ENCODE results near the gene CDS2.

Gene CDS2

DNA sequence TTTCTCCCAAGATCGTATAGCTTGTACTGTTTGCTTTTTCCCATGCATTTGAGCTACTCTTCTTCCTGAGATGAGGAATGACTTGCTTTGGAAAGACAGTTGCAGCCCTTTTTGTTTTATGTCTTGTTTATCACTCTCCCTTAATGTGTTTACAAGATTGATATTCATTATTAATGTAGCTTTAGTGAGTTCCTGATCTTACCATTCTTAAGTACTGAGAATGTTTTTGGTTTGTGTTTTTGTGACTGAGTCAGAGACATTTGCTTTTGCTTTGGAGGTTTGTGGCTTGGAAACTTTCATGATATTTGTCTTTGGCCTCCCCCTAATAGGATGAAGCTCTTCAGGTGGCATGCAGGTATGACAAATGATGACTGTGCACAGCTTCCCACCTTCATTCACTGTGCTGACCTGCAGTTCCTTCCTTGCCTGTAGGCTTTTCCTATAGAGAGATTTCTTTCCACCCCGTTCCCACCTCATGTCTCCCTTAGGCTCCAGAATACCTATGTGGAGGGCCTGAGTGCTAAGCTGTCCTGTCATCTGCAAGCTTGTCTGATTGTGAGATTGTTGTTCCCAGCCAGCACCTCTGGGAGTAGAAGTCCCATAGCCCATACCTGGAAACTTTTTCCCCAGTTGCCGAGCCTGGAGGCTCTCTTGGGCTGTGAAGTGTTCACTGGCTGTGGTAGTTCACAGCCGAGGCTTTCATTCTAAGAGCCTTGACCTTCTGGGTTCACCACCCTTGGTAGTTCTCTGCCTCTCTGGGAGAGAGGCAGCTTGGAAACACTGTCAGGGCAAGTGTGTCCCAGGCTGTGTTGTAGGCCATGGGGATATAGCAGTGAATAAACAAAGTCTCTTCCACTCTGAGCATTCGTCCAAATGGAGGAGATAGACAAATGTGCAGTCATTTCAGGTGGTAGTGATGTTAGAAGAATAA, 27.1 kb downstream of the CDS2 start:
- TF ChIP-seq, protein P1, sequence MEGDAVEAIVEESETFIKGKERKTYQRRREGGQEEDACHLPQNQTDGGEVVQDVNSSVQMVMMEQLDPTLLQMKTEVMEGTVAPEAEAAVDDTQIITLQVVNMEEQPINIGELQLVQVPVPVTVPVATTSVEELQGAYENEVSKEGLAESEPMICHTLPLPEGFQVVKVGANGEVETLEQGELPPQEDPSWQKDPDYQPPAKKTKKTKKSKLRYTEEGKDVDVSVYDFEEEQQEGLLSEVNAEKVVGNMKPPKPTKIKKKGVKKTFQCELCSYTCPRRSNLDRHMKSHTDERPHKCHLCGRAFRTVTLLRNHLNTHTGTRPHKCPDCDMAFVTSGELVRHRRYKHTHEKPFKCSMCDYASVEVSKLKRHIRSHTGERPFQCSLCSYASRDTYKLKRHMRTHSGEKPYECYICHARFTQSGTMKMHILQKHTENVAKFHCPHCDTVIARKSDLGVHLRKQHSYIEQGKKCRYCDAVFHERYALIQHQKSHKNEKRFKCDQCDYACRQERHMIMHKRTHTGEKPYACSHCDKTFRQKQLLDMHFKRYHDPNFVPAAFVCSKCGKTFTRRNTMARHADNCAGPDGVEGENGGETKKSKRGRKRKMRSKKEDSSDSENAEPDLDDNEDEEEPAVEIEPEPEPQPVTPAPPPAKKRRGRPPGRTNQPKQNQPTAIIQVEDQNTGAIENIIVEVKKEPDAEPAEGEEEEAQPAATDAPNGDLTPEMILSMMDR (IDR thresholded peaks at IDR 0.05; ENCODE audit: extremely low read depth, missing control alignments), result no peak
- DNase-seq (ENCODE audit: low spot score), result no peak

DNA sequence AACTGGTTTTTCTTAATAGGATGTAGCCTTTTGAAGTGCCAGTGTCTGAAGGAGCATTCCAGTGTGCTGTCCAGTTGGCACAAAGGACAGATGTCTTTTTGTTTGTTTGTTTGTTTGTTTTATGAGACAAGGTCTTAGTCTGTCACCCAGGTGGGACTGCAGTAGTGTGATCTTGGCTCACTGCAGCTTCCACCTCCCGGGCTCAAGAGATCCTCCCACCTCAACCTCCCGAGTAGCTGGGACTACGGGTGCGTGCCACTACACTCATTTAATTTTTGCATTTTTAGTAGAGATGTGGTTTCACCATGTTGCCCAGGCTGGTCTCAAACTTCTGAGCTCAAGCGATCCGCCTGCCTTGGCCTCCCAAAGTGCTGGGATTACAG, 27.7 kb downstream of the CDS2 start:
- DNase-seq (ENCODE audit: low spot score), result no peak
- TF ChIP-seq, protein P1 (IDR thresholded peaks at IDR 0.05; ENCODE audit: extremely low read depth, missing control alignments), result no peak

DNA sequence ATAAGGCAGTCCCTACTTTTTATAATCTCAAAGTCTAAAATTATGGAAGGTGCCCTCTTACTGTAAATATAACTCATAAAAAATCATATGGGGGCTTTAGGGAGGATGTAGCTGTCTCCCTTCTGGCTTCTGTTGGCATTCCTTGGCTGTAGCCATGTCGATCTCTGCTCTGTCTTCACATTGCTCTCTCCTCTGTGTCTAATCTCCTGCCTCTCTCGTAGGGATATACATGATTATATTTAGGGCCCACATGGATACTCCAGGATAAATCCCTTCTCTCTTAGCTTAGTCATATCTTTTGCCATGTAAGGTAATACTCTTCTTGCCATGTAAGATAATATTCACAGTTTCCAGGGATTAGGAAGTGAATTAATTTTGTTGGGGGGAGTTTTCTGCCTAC, 28.6 kb downstream of the CDS2 start:
- DNase-seq (ENCODE audit: low spot score), result no peak
- TF ChIP-seq, protein P1 (IDR thresholded peaks at IDR 0.05; ENCODE audit: extremely low read depth, missing control alignments), result no peak

DNA sequence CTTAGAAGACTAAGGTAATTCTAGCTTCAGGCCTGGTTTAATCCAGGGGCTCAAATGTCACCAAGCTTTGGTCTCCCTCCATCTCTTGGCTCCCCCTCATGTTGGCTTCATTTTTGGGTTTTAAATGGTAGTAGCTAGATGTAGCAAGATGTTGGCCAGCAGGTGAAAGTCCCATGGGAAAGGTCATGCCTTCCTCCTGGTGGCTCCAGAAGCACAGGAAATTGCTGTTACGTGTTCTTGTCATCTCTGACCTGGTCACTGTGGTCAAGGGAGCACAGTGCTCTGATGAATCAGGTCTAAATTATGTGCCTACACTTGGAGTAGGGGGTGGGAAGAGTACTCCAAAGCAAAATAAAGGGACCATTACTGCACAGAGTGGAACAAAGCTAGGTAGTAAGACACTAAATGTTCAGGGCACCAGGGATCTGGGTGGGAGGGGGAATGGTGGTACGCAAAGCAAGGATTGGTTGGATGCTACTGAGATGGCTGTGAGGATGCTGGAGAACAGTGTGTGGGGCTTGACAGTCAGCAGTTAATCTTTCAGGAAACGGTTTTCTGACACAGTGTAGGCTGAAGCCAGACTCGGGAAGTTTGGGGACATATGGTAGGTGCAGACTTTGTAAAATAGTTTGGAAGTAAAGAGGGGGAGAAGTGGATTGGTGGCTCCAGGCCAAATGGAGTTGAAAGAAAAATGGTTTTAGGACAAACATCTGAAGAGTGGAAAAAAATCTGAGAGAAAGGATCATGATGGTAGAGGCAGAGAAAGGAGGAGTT, 30.1 kb downstream of the CDS2 start:
- no peak for DNase-seq (ENCODE audit: low spot score)
- TF ChIP-seq, protein P1 (IDR thresholded peaks at IDR 0.05; ENCODE audit: extremely low read depth, missing control alignments), result no peak

DNA sequence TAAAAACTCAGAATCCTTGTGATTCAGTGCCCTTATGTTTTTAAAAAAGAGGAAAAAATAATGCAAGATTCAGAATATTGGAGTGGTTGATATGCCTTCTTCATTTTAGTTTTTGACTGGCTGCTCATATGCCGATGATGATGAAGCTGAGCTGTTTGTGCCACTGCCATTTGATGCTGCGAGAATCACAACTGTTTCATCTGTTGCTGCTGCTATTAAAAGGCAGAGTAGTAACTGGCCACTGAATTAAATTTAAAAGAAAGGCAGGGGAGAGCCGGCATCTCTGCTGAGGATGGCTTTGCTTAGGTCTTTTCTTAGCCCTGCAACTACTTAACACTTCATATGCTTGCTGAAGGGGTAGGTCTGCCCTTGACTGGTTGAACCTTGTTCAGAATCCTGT, 33.1 kb downstream of the CDS2 start:
- DNase-seq (ENCODE audit: low spot score), result no peak
- TF ChIP-seq, protein P1 (IDR thresholded peaks at IDR 0.05; ENCODE audit: extremely low read depth, missing control alignments), result no peak

DNA sequence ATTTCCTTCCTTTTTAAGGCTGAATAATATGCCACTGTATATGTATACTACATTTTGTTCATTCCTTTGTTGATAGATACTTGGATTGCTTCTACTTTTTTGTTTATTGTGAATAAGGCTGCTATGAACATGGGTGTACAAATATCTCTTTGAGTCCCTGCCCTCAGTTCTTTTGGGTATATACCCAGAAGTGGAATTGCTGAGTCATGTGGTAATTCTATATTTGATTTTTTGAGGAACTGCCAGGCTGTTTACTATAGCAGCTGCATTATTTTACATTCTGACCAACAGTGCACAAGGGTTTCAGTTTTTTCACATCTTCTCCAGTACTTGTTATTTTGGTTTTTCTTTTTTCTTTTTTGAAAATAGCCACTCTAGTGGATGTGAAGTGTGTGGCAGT, 34.1 kb downstream of the CDS2 start:
- no peak for DNase-seq (ENCODE audit: low spot score)

More for the DNA sequence above, 34.1 kb downstream of the CDS2 start:
- TF ChIP-seq, protein P1 (IDR thresholded peaks at IDR 0.05; ENCODE audit: extremely low read depth, missing control alignments), result no peak
